Liver (tissue), 9 donors: ENCODE measurements around the gene TRIM7. TPM values are rescaled to one million over a fixed set of nuclear protein-coding genes. Genes with fewer than 3 reads are reported as not detected.

ENCODE experiments used
- DNase-seq: peaks from one replicate; pipeline ENCODE4 v3.0.0-alpha.2; 2017; ENCODE audit warnings: low spot score
- H3K27ac ChIP-seq, 2 donors: one replicate each; pipeline ENCODE4 v1.7.0; 2013; ENCODE audit warnings: inconsistent platforms in 2 of 2, low read length in 2 of 2, control low read depth in 1 of 2, low read depth in 1 of 2, mild to moderate bottlenecking in 1 of 2
- H3K27me3 ChIP-seq, 4 donors: one replicate each; pipeline versions ENCODE4 v1.6.1 to v1.7.0; 2013; ENCODE audit warnings: low read length in 3 of 4, inconsistent platforms in 1 of 4, mild to moderate bottlenecking in 1 of 4, moderate library complexity in 1 of 4; ENCODE audit not compliant: control insufficient read depth in 4 of 4, insufficient read depth in 4 of 4
- H3K36me3 ChIP-seq, 4 donors: one replicate each; pipeline versions ENCODE4 v1.6.1 to v1.7.0; 2013; ENCODE audit warnings: low read length in 3 of 4, mild to moderate bottlenecking in 3 of 4, low read depth in 1 of 4, moderate library complexity in 1 of 4; ENCODE audit not compliant: control insufficient read depth in 4 of 4, insufficient read depth in 3 of 4
- H3K4me1 ChIP-seq, 4 donors: one replicate each; pipeline versions ENCODE4 v1.6.1 to v1.7.0; 2013; ENCODE audit warnings: low read length in 3 of 4, mild to moderate bottlenecking in 3 of 4, moderate library complexity in 1 of 4; ENCODE audit not compliant: control insufficient read depth in 4 of 4, insufficient read depth in 4 of 4
- H3K4me3 ChIP-seq, 3 donors: one replicate each; pipeline versions ENCODE4 v1.6.1 to v1.7.0; 2013; ENCODE audit warnings: low read length in 3 of 3, control low read depth in 1 of 3, low read depth in 1 of 3, mild to moderate bottlenecking in 1 of 3
- H3K9ac ChIP-seq, 2 donors: one replicate each; pipeline ENCODE4 v1.7.0; 2013; ENCODE audit warnings: low read length in 2 of 2, mild to moderate bottlenecking in 2 of 2, moderate library complexity in 2 of 2, control low read depth in 1 of 2, low read depth in 1 of 2
- H3K9me3 ChIP-seq, 4 donors: one replicate each; pipeline versions ENCODE4 v1.6.1 to v1.7.0; 2013; ENCODE audit warnings: low read length in 3 of 4; ENCODE audit not compliant: control insufficient read depth in 4 of 4
- ATF3 ChIP-seq: IDR thresholded peaks from 2 replicates; pipeline ENCODE4 v1.6.1; 2016; ENCODE audit warnings: antibody characterized with exemption
- CTCF ChIP-seq: fragments of 150-350 bp; IDR thresholded peaks from 2 replicates; pipeline ENCODE4 v1.5.1; 2017; ENCODE audit warnings: improper control_type of control experiment, low read depth, low read length; ENCODE audit not compliant: missing input control
- EGR1 ChIP-seq, 2 donors: IDR thresholded peaks; 2 replicates each; pipeline ENCODE4 v1.6.1; 2016 to 2018; ENCODE audit warnings: antibody characterized with exemption in 2 of 2, low read depth in 2 of 2
- FOXA1 ChIP-seq: IDR thresholded peaks from 2 replicates; pipeline ENCODE4 v1.6.1; 2016; ENCODE audit warnings: antibody characterized with exemption
- FOXA2 ChIP-seq: IDR thresholded peaks from 2 replicates; pipeline ENCODE4 v1.6.1; 2016; ENCODE audit warnings: antibody characterized with exemption
- GABPA ChIP-seq, 2 donors: IDR thresholded peaks in 1 of 2; conservative IDR thresholded peaks in 1 of 2; 2 replicates each; pipeline ENCODE4 v1.6.1; 2016; ENCODE audit warnings: antibody characterized with exemption in 2 of 2, mild to moderate bottlenecking in 1 of 2, moderate library complexity in 1 of 2
- HNF4A ChIP-seq, 2 donors: conservative IDR thresholded peaks; 2 replicates each; pipeline ENCODE4 v1.6.1; 2016; ENCODE audit warnings: antibody characterized with exemption in 2 of 2, mild to moderate bottlenecking in 2 of 2
- HNF4G ChIP-seq: IDR thresholded peaks from 2 replicates; pipeline ENCODE4 v1.6.1; 2016; ENCODE audit warnings: antibody characterized with exemption
- JUND ChIP-seq, 2 donors: IDR thresholded peaks; 2 replicates each; pipeline ENCODE4 v1.6.1; 2016; ENCODE audit warnings: antibody characterized with exemption in 2 of 2
- MAX ChIP-seq: IDR thresholded peaks from 2 replicates; pipeline ENCODE4 v1.6.1; 2016; ENCODE audit warnings: antibody characterized with exemption
- NR2F2 ChIP-seq: IDR thresholded peaks from 2 replicates; pipeline ENCODE4 v1.6.1; 2016; ENCODE audit warnings: antibody characterized with exemption
- RAD21 ChIP-seq, 2 donors: IDR thresholded peaks; 2 replicates each; pipeline ENCODE4 v1.6.1; 2016; ENCODE audit warnings: antibody characterized with exemption in 2 of 2, mild to moderate bottlenecking in 2 of 2
- REST ChIP-seq: IDR thresholded peaks from 2 replicates; pipeline ENCODE4 v1.6.1; 2016; ENCODE audit warnings: antibody characterized with exemption, mild to moderate bottlenecking
- RXRA ChIP-seq, 2 donors: IDR thresholded peaks; 2 replicates each; pipeline ENCODE4 v1.6.1; 2017 to 2018; ENCODE audit warnings: antibody characterized with exemption in 2 of 2, mild to moderate bottlenecking in 1 of 2
- SP1 ChIP-seq: IDR thresholded peaks from 2 replicates; pipeline ENCODE4 v1.6.1; 2018; ENCODE audit warnings: antibody characterized with exemption, mild to moderate bottlenecking
- TAF1 ChIP-seq: conservative IDR thresholded peaks from 2 replicates; pipeline ENCODE4 v1.6.1; 2016; ENCODE audit warnings: antibody characterized with exemption, mild to moderate bottlenecking
- YY1 ChIP-seq: IDR thresholded peaks from 2 replicates; pipeline ENCODE4 v1.6.1; 2016; ENCODE audit warnings: antibody characterized with exemption, mild to moderate bottlenecking
- ZBTB33 ChIP-seq: IDR thresholded peaks from 2 replicates; pipeline ENCODE4 v1.6.1; 2016; ENCODE audit warnings: antibody characterized with exemption
- WGBS: extraction: QIAGEN DNeasy Blood & Tissue Kit; methylation state at CpG from one replicate; pipeline ENCODE4 v1.1.7; 2013; 5-methylcytosine and 5-hydroxymethylcytosine counted together
- polyA plus RNA-seq, 2 donors: library from polyadenylated mRNA; stranded (reverse) in 1 of 2; unstranded in 1 of 2; fragments of 200-250 nt in 1 of 2; fragments of >200 nt in 1 of 2; fragmentation: Nextera tagmentation in 1 of 2; extraction: Ambion mirVana in 1 of 2; gene quantifications; one replicate each; pipeline versions ENCODE4 v1.2.1 to v1.2.3, GENCODE V29; 2013 to 2015
- total RNA-seq, 2 donors: library from RNA; depleted of rRNA; stranded (reverse); fragments of >200 nt; gene quantifications; one replicate each; pipeline ENCODE4 v1.2.3, GENCODE V29; 2014
- donor health status: healthy.
- donor health status: healthy.
- donor health status: healthy.
- donor health status: healthy.
- donor health status: healthy.

Gene TRIM7
- total and polyA plus RNA-seq, 4 donors = 0.10 to 0.50 (median 0.14) TPM; not detected in 1

GRCh38 chr5:181236954-181237641 is 32.1 kb upstream of the TRIM7 start:
- no peaks in the 10 kb centered on the region for H3K27me3 ChIP-seq
- TF ChIP-seq MAX (no peak), YY1 (no peak), EGR1 (IDR thresholded peaks at IDR 0.05; ENCODE audit: low read depth in 2 of 2) (no peak), FOXA1 (no peak), FOXA2 (no peak), RXRA (IDR thresholded peaks at IDR 0.05) (no peak), GABPA (IDR thresholded peaks at IDR 0.05 in 1 of 2, conservative IDR thresholded peaks at IDR 0.05 in 1 of 2) (no peak), CTCF (no peak), ZBTB33 (no peak), REST (no peak), SP1 (no peak), NR2F2 (no peak), HNF4A (conservative IDR thresholded peaks at IDR 0.05) (no peak), TAF1 (no peak), HNF4G (no peak), RAD21 (IDR thresholded peaks at IDR 0.05) (no peak), ATF3 (no peak), JUND (IDR thresholded peaks at IDR 0.05) (no peak)
- H3K4me3 ChIP-seq = no peak overlapping the region
- H3K9me3 ChIP-seq = no peaks in the 10 kb centered on the region
- H3K36me3 ChIP-seq = peaks cover 34 to 90% (median 69%) of the 10 kb centered on the region in 4 donors
- no peak for DNase-seq
- no peak overlapping the region for H3K9ac ChIP-seq
- WGBS = 94% methylated on average over 10 of the region's 10 CpGs
- peaks cover 0 to 8% (median 6%) of the 10 kb centered on the region in 4 donors for H3K4me1 ChIP-seq
- no peak overlapping the region for H3K27ac ChIP-seq
